ENCODE measurements around the gene C4orf50.

C4orf50 gene

GRCh38 chr4:5963611-5964010 is 54.6 kb downstream of the C4orf50 start:
- Histone ChIP-seq H3K4me2 (ENCODE audit: low read depth, low read length) (no peak overlapping the region), H3K4me3 (ENCODE audit: low read length) (no peak overlapping the region), H2AFZ (ENCODE audit: low read length) (no peak overlapping the region), H4K20me1 (ENCODE audit: insufficient read depth, low read length) (no peaks in the 10 kb centered on the region), H3K36me3 (replicated peaks; ENCODE audit: insufficient read depth, low read length) (no peaks in the 10 kb centered on the region), H3K9ac (ENCODE audit: low read length) (no peak overlapping the region), H3K4me1 (ENCODE audit: low read length) (no peaks in the 10 kb centered on the region), H3K9me2 (replicated peaks; ENCODE audit: insufficient read depth, low read length) (no peaks in the 10 kb centered on the region), H3K79me2 (ENCODE audit: low read length) (no peaks in the 10 kb centered on the region), H3K27me3 (replicated peaks; ENCODE audit: insufficient read depth, low read length) (no peaks in the 10 kb centered on the region; the same call in none of the 2 replicates), H3F3A (ENCODE audit: insufficient read depth, low read length) (no peaks in the 10 kb centered on the region), H3K27ac (ENCODE audit: low read length) (no peak overlapping the region), H3K9me3 (replicated peaks; ENCODE audit: insufficient read depth, low read length) (no peaks in the 10 kb centered on the region)
- no peak for DNase-seq
- no peak for TF ChIP-seq CTCF (IDR thresholded peaks at IDR 0.05; ENCODE audit: low read length)
- TF ChIP-seq EZH2phosphoT487 (IDR thresholded peaks at IDR 0.05; ENCODE audit: low read length): no peak
- TF ChIP-seq EZH2 (optimal IDR thresholded peaks at IDR 0.05; ENCODE audit: low read depth, low read length): no peak

GRCh38 chr4:5962416-5962815 is 55.8 kb downstream of the C4orf50 start:
- Histone ChIP-seq H3K9me3 (replicated peaks; ENCODE audit: insufficient read depth, low read length) (no peaks in the 10 kb centered on the region), H3K4me2 (ENCODE audit: low read depth, low read length) (no peak overlapping the region), H3K9ac (ENCODE audit: low read length) (no peak overlapping the region), H3K4me3 (ENCODE audit: low read length) (no peak overlapping the region), H3K4me1 (ENCODE audit: low read length) (no peaks in the 10 kb centered on the region), H3K79me2 (ENCODE audit: low read length) (no peaks in the 10 kb centered on the region), H3K36me3 (replicated peaks; ENCODE audit: insufficient read depth, low read length) (no peaks in the 10 kb centered on the region), H3K9me2 (replicated peaks; ENCODE audit: insufficient read depth, low read length) (no peaks in the 10 kb centered on the region), H3K27ac (ENCODE audit: low read length) (no peak overlapping the region), H2AFZ (ENCODE audit: low read length) (no peak overlapping the region), H3F3A (ENCODE audit: insufficient read depth, low read length) (no peaks in the 10 kb centered on the region), H3K27me3 (replicated peaks; ENCODE audit: insufficient read depth, low read length) (no peaks in the 10 kb centered on the region; the same call in none of the 2 replicates), H4K20me1 (ENCODE audit: insufficient read depth, low read length) (no peaks in the 10 kb centered on the region)
- no peak for DNase-seq
- TF ChIP-seq CTCF (IDR thresholded peaks at IDR 0.05; ENCODE audit: low read length) (no peak), EZH2phosphoT487 (IDR thresholded peaks at IDR 0.05; ENCODE audit: low read length) (no peak), EZH2 (optimal IDR thresholded peaks at IDR 0.05; ENCODE audit: low read depth, low read length) (no peak)

- no peak for TF ChIP-seq CTCF (IDR thresholded peaks at IDR 0.05; ENCODE audit: low read length)
- no peak for TF ChIP-seq EZH2phosphoT487 (IDR thresholded peaks at IDR 0.05; ENCODE audit: low read length)
- no peak for TF ChIP-seq EZH2 (optimal IDR thresholded peaks at IDR 0.05; ENCODE audit: low read depth, low read length)
- no peak overlapping the region for H2AFZ ChIP-seq (ENCODE audit: low read length)
- H3F3A ChIP-seq (ENCODE audit: insufficient read depth, low read length): no peaks in the 10 kb centered on the region
- no peak overlapping the region for H3K4me3 ChIP-seq (ENCODE audit: low read length)
- no peaks in the 10 kb centered on the region for H3K36me3 ChIP-seq (replicated peaks; ENCODE audit: insufficient read depth, low read length)
- no peaks in the 10 kb centered on the region for H3K9me3 ChIP-seq (replicated peaks; ENCODE audit: insufficient read depth, low read length)
- no peaks in the 10 kb centered on the region; the same call in none of the 2 replicates for H3K27me3 ChIP-seq (replicated peaks; ENCODE audit: insufficient read depth, low read length)
- H3K79me2 ChIP-seq (ENCODE audit: low read length): no peaks in the 10 kb centered on the region
- no peaks in the 10 kb centered on the region for H4K20me1 ChIP-seq (ENCODE audit: insufficient read depth, low read length)
- no peak overlapping the region for H3K4me2 ChIP-seq (ENCODE audit: low read depth, low read length)
- no peak for DNase-seq
- no peak overlapping the region for H3K9ac ChIP-seq (ENCODE audit: low read length)
- no peaks in the 10 kb centered on the region for H3K9me2 ChIP-seq (replicated peaks; ENCODE audit: insufficient read depth, low read length)
- peaks cover 16% of the 10 kb centered on the region for H3K4me1 ChIP-seq (ENCODE audit: low read length)
- no peak overlapping the region for H3K27ac ChIP-seq (ENCODE audit: low read length)
Observed at GRCh38 chr4:5960252-5960880, 57.9 kb downstream of the C4orf50 start.
